Glutamatergic neuron (in vitro differentiated cells): ENCODE data around the gene SP2. TPM values are rescaled to one million over a fixed set of nuclear protein-coding genes. Genes with fewer than 3 reads are reported as not detected.
A peak's percentile ranks its signal among the peaks of the same experiment; 100 is the strongest.

Experiments
- DNase-seq: peaks from one replicate; pipeline ENCODE4 v3.0.0; 2022
- H3K27ac Mint-ChIP-seq: one replicate; pipeline ENCODE4 v1.8.0; 2020; ENCODE audit warnings: mild to moderate bottlenecking, mixed read lengths, inconsistent platforms; ENCODE audit not compliant: unreplicated experiment
- H3K27me3 Mint-ChIP-seq: one replicate; pipeline ENCODE4 v1.8.0; 2020; ENCODE audit warnings: mild to moderate bottlenecking, moderate library complexity, mixed read lengths, inconsistent platforms; ENCODE audit not compliant: unreplicated experiment
- H3K36me3 Mint-ChIP-seq: one replicate; pipeline ENCODE4 v1.8.0; 2020; ENCODE audit warnings: mild to moderate bottlenecking, mixed read lengths, inconsistent platforms; ENCODE audit not compliant: unreplicated experiment
- H3K4me1 Mint-ChIP-seq: one replicate; pipeline ENCODE4 v1.8.0; 2020; ENCODE audit warnings: mild to moderate bottlenecking, low read depth, mixed read lengths, inconsistent platforms; ENCODE audit not compliant: unreplicated experiment
- H3K4me3 Mint-ChIP-seq: one replicate; pipeline ENCODE4 v1.8.0; 2020; ENCODE audit warnings: mild to moderate bottlenecking, mixed read lengths, inconsistent platforms; ENCODE audit not compliant: unreplicated experiment
- H3K9me3 Mint-ChIP-seq: one replicate; pipeline ENCODE4 v1.8.0; 2020; ENCODE audit warnings: mild to moderate bottlenecking, moderate library complexity, mixed read lengths, inconsistent platforms; ENCODE audit not compliant: unreplicated experiment
- CTCF ChIP-seq: fragments of 200-600 bp; sonication (generic); IDR thresholded peaks from one replicate; pipeline ENCODE4 v1.5.0; 2021; ENCODE audit not compliant: partially characterized antibody, unreplicated experiment
- total RNA-seq: library from RNA; stranded (reverse); fragmentation: NEBNext Ultra II Directional; extraction: Animal tissue kit (Norgen Biotek cat#: 25700); gene quantifications from one replicate; pipeline ENCODE4 v1.2.1, GENCODE V29; 2021; ENCODE audit not compliant: unreplicated experiment

The SP2 gene
- total RNA-seq, 1 donor from 2014 or later, result 17.8 TPM

- Mint-ChIP-seq H3K27ac (peak within 1 kb of the TSS; percentile 79), H3K36me3 (no peaks in the 10 kb centered on the region), H3K4me3 (peak within 1 kb of the TSS; percentile 94), H3K4me1 (peaks cover 7% of the 10 kb centered on the region), H3K9me3 (peaks cover 7% of the 10 kb centered on the region), H3K27me3 (peaks cover 2% of the 10 kb centered on the region)
- peak; percentile 100 for DNase-seq
- peak; percentile 95 for TF ChIP-seq CTCF
Measured at GRCh38 chr17:47970725-47971499, 74.9 kb downstream of the SP2 start, which contains the start of gene CDK5RAP3. Gene CDK5RAP3 (plus strand): TSS chr17:47971113. CDS start chr17:47971147, 34 bp downstream.

- no peak for DNase-seq
- no peak overlapping the region for H3K27ac Mint-ChIP-seq
- no peaks in the 10 kb centered on the region for H3K36me3 Mint-ChIP-seq
- peaks cover 7% of the 10 kb centered on the region for H3K9me3 Mint-ChIP-seq
- no peak for TF ChIP-seq CTCF
- peaks cover 7% of the 10 kb centered on the region for H3K4me1 Mint-ChIP-seq
- no peak overlapping the region for H3K4me3 Mint-ChIP-seq
- H3K27me3 Mint-ChIP-seq, result no peaks in the 10 kb centered on the region
Measured at GRCh38 chr17:47973541-47973940, 77.5 kb downstream of the SP2 start.

- no peak for DNase-seq
- Mint-ChIP-seq H3K9me3 (peaks cover 4% of the 10 kb centered on the region), H3K4me3 (peak overlapping the region; percentile 30), H3K36me3 (no peaks in the 10 kb centered on the region), H3K27me3 (no peaks in the 10 kb centered on the region), H3K4me1 (peaks cover 16% of the 10 kb centered on the region), H3K27ac (peak overlapping the region; percentile 62)
- no peak for TF ChIP-seq CTCF
Measured at GRCh38 chr17:47975189-47975822, 79.3 kb downstream of the SP2 start.

- Mint-ChIP-seq H3K4me3 (peak overlapping the region; percentile 30), H3K4me1 (peaks cover 14% of the 10 kb centered on the region), H3K27ac (peak overlapping the region; percentile 62), H3K9me3 (peaks cover 3% of the 10 kb centered on the region), H3K27me3 (no peaks in the 10 kb centered on the region), H3K36me3 (no peaks in the 10 kb centered on the region)
- no peak for DNase-seq
- TF ChIP-seq CTCF, result no peak
Measured at GRCh38 chr17:47975823-47976205, 79.8 kb downstream of the SP2 start.

GRCh38 chr17:47978324-47978723 is 82.3 kb downstream of the SP2 start:
- Mint-ChIP-seq H3K4me1 (peaks cover 19% of the 10 kb centered on the region), H3K4me3 (no peak overlapping the region)

More at GRCh38 chr17:47978324-47978723, 82.3 kb downstream of the SP2 start:
- TF ChIP-seq CTCF, result peak; percentile 86
- H3K36me3 Mint-ChIP-seq, result no peaks in the 10 kb centered on the region
- H3K9me3 Mint-ChIP-seq, result peaks cover 4% of the 10 kb centered on the region
- H3K27ac Mint-ChIP-seq, result no peak overlapping the region
- peaks cover 2% of the 10 kb centered on the region for H3K27me3 Mint-ChIP-seq
- peak; percentile 81 for DNase-seq
